Measurements from ENCODE around the gene RAB12.

DNA sequence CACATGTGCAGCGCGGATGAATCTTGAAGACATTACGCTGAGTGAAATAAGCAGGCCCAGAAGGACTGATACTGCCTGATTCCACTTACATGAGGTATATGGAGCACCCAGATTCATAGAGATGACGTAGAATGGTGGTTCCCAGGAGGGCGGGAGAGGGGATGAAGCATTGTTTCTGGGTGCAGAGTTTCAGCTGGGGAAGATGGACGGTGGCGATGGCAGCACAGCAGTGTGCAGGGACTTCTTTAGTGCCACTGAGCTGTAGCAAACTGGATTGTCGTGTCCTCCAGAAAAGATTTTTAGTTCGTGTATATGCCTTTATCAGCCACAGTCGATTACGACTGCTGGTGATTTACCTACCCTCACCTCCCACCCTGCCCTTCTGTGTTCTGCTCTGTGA is 30.5 kb downstream of the RAB12 start:
- TF ChIP-seq, protein P1, sequence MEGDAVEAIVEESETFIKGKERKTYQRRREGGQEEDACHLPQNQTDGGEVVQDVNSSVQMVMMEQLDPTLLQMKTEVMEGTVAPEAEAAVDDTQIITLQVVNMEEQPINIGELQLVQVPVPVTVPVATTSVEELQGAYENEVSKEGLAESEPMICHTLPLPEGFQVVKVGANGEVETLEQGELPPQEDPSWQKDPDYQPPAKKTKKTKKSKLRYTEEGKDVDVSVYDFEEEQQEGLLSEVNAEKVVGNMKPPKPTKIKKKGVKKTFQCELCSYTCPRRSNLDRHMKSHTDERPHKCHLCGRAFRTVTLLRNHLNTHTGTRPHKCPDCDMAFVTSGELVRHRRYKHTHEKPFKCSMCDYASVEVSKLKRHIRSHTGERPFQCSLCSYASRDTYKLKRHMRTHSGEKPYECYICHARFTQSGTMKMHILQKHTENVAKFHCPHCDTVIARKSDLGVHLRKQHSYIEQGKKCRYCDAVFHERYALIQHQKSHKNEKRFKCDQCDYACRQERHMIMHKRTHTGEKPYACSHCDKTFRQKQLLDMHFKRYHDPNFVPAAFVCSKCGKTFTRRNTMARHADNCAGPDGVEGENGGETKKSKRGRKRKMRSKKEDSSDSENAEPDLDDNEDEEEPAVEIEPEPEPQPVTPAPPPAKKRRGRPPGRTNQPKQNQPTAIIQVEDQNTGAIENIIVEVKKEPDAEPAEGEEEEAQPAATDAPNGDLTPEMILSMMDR (IDR thresholded peaks at IDR 0.05; ENCODE audit: borderline replicate concordance, extremely low read depth, low read length, poor library complexity, severe bottlenecking): no peak
- no peak for TF ChIP-seq EZH2 (IDR thresholded peaks at IDR 0.05; ENCODE audit: borderline replicate concordance, low read depth, low read length, severe bottlenecking)
